Common myeloid progenitor, CD34-positive (primary cell): ENCODE data around the gene ACSL1.
A peak's percentile ranks its signal among the peaks of the same experiment; 100 is the strongest.

Experiments
- CTCF ChIA-PET: fragments of 350-600 bp; sonication (Branson Sonifier 250); formaldehyde crosslinking; loops from one replicate; lab custom pipeline; 2021; ENCODE audit warnings: antibody characterized with exemption; lab: Charles Lee
- POLR2A ChIA-PET: fragments of 350-600 bp; sonication (Branson Sonifier 250); formaldehyde crosslinking; loops from one replicate; lab custom pipeline; 2021; ENCODE audit warnings: antibody characterized with exemption; lab: Charles Lee
- DNase-seq, 3 donors: peaks; one replicate each; pipeline versions ENCODE4 v3.0.0 to v3.0.0-alpha.2; 2013
- H3K27ac ChIP-seq, 2 experiments: 1 replicate in 1 of 2; 2 replicates in 1 of 2; pipeline ENCODE4 v1.7.0; 2013; ENCODE audit warnings: inconsistent platforms in 2 of 2, low read length in 2 of 2, mild to moderate bottlenecking in 2 of 2, low read depth in 1 of 2, moderate library complexity in 1 of 2; ENCODE audit not compliant: severe bottlenecking in 2 of 2, insufficient read depth in 1 of 2, poor library complexity in 1 of 2
- H3K27me3 ChIP-seq, 5 experiments: replicated peaks in 2 of 5; 1 replicate in 3 of 5; 2 replicates in 2 of 5; pipeline versions ENCODE4 v1.6.1 to v1.7.0; 2013; ENCODE audit warnings: low read length in 4 of 5, mild to moderate bottlenecking in 2 of 5, moderate library complexity in 2 of 5, inconsistent platforms in 1 of 5; ENCODE audit not compliant: insufficient read depth in 5 of 5, control insufficient read depth in 4 of 5
- H3K36me3 ChIP-seq, 4 experiments: 1 replicate in 2 of 4; 2 replicates in 2 of 4; pipeline versions ENCODE4 v1.6.1 to v1.7.0; 2013; ENCODE audit warnings: low read length in 3 of 4, control low read depth in 1 of 4, mild to moderate bottlenecking in 1 of 4; ENCODE audit not compliant: control insufficient read depth in 4 of 4, insufficient read depth in 4 of 4
- H3K4me1 ChIP-seq, 4 experiments: 1 replicate in 3 of 4; 2 replicates in 1 of 4; pipeline versions ENCODE4 v1.6.1 to v1.7.1; 2013; ENCODE audit warnings: low read length in 3 of 4, mild to moderate bottlenecking in 3 of 4, control low read depth in 1 of 4, inconsistent platforms in 1 of 4, moderate library complexity in 1 of 4; ENCODE audit not compliant: control insufficient read depth in 4 of 4, insufficient read depth in 4 of 4; ENCODE audit errors: control extremely low read depth in 1 of 4
- H3K4me3 ChIP-seq, 7 experiments: 1 replicate in 4 of 7; 2 replicates in 3 of 7; pipeline versions ENCODE4 v1.5.1 to v1.7.0; 2013; ENCODE audit warnings: mild to moderate bottlenecking in 7 of 7, low read length in 6 of 7, moderate library complexity in 6 of 7, inconsistent platforms in 2 of 7, low read depth in 2 of 7, control low read depth in 1 of 7; ENCODE audit not compliant: insufficient read depth in 4 of 7, control insufficient read depth in 1 of 7; ENCODE audit errors: extremely low read depth in 1 of 7
- H3K9me3 ChIP-seq, 5 experiments: 1 replicate in 4 of 5; 2 replicates in 1 of 5; pipeline versions ENCODE4 v1.6.1 to v1.7.1; 2013; ENCODE audit warnings: low read length in 4 of 5, mild to moderate bottlenecking in 2 of 5, inconsistent platforms in 1 of 5, low read depth in 1 of 5, moderate library complexity in 1 of 5; ENCODE audit not compliant: control insufficient read depth in 4 of 5, insufficient read depth in 2 of 5; ENCODE audit errors: control extremely low read depth in 1 of 5
- WGBS: methylation state at CpG from one replicate; pipeline ENCODE4 v1.1.5; 2013; ENCODE audit not compliant: insufficient coverage; 5-methylcytosine and 5-hydroxymethylcytosine counted together

The ACSL1 gene

GRCh38 chr4:184715526-184715925, 110.2 kb downstream of the ACSL1 start:
- Histone ChIP-seq H3K9me3 (no peaks in the 10 kb centered on the region), H3K4me1 (peaks cover 0 to 6% (median 0%) of the 10 kb centered on the region in 4 experiments), H3K27me3 (no peaks in the 10 kb centered on the region), H3K4me3 (no peak overlapping the region), H3K36me3 (peaks cover 11 to 72% (median 40%) of the 10 kb centered on the region in 4 experiments), H3K27ac (no peak overlapping the region)
- ChIA-PET POLR2A (interaction anchor here (0.7 kb wide), 1 partner anchor 12 kb away, joined by 4 read pairs; no protein-coding TSS in a partner anchor), CTCF (interaction anchor here (1.0 to 1.7 kb wide), 2 partner anchors 12 to 21 kb away, joined by 3 to 4 read pairs; no protein-coding TSS in a partner anchor)
- WGBS, result 82% methylated on average over 2 of the region's 4 CpGs
- no peak for DNase-seq

- CTCF ChIA-PET, result interaction anchor here (0.8 to 1.8 kb wide), 3 partner anchors 9 to 31 kb away, joined by 3 to 6 read pairs (median 5); no protein-coding TSS in a partner anchor
- DNase-seq, result no peak
- H3K36me3 ChIP-seq, result peaks cover 15 to 75% (median 43%) of the 10 kb centered on the region in 4 experiments
- no peak overlapping the region for H3K4me3 ChIP-seq
- H3K27me3 ChIP-seq, result no peaks in the 10 kb centered on the region
- WGBS, result 50% methylated on average over 2 of the region's 2 CpGs
- POLR2A ChIA-PET, result interaction anchor here (0.7 kb wide), 1 partner anchor 76 kb away, joined by 3 read pairs; no protein-coding TSS in a partner anchor
- peak overlapping the region in 1 of 2 experiments; percentile 9 for H3K27ac ChIP-seq
- H3K9me3 ChIP-seq, result no peaks in the 10 kb centered on the region
- H3K4me1 ChIP-seq, result peaks cover 0 to under 1% (median 0%) of the 10 kb centered on the region in 4 experiments
Measured at GRCh38 chr4:184713887-184714286, 111.9 kb downstream of the ACSL1 start.

DNA sequence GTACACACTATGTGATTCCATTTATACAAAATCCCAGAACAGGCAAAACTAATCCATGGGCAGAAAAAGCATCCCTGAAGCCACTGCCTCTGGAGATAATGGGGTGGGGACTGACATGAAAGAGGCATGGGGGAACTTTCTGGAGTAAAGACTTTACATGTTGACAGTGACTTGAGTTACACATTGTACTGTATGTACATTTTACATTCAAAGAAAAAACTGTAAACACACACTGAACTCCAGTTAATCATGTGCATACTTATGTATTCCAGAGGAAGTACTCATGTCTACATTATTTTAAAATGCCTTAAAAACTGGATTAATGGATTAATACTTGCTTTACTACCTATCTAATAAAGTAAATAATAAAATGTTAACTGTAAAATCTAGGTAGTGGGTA, 113.4 kb downstream of the ACSL1 start:
- DNase-seq, result no peak
- Histone ChIP-seq H3K27me3 (no peaks in the 10 kb centered on the region), H3K4me3 (peak overlapping the region in 1 of 7 experiments; percentile 4), H3K9me3 (no peaks in the 10 kb centered on the region), H3K36me3 (peaks cover 16 to 70% (median 41%) of the 10 kb centered on the region in 4 experiments), H3K27ac (no peak overlapping the region), H3K4me1 (no peaks in the 10 kb centered on the region)
- CTCF ChIA-PET, result no interaction called here
- POLR2A ChIA-PET, result interaction anchor here (0.5 to 0.7 kb wide), 2 partner anchors 8 to 243 kb away, joined by 3 to 4 read pairs; no protein-coding TSS in a partner anchor

- Histone ChIP-seq H3K4me1 (no peaks in the 10 kb centered on the region), H3K27ac (no peak overlapping the region), H3K9me3 (no peaks in the 10 kb centered on the region), H3K36me3 (peaks cover 20 to 84% (median 52%) of the 10 kb centered on the region in 4 experiments), H3K27me3 (no peaks in the 10 kb centered on the region), H3K4me3 (no peak overlapping the region)
- POLR2A ChIA-PET, result no interaction called here
- DNase-seq, result no peak
- no CpG with 5 or more reads among the region's 1 CpG for WGBS
- CTCF ChIA-PET, result no interaction called here
Measured at GRCh38 chr4:184706453-184706852, 119.3 kb downstream of the ACSL1 start.

GRCh38 chr4:184705692-184706091, 120.1 kb downstream of the ACSL1 start:
- POLR2A ChIA-PET, result no interaction called here
- no peaks in the 10 kb centered on the region for H3K9me3 ChIP-seq

More at GRCh38 chr4:184705692-184706091, 120.1 kb downstream of the ACSL1 start:
- no peak for DNase-seq
- Histone ChIP-seq H3K36me3 (peaks cover 18 to 85% (median 51%) of the 10 kb centered on the region in 4 experiments), H3K4me3 (no peak overlapping the region), H3K27ac (no peak overlapping the region), H3K27me3 (no peaks in the 10 kb centered on the region), H3K4me1 (no peaks in the 10 kb centered on the region)
- WGBS, result 100% methylated on average over 3 of the region's 5 CpGs
- CTCF ChIA-PET, result interaction anchor here (1.3 kb wide), 1 partner anchor 12 kb away, joined by 4 read pairs; no protein-coding TSS in a partner anchor
